Astrocyte (in vitro differentiated cells and primary cell): ENCODE data around the gene CALHM4. TPM values are rescaled to one million over a fixed set of nuclear protein-coding genes. Genes with fewer than 3 reads are reported as not detected.

ENCODE experiments used
- DNase-seq: peaks from one replicate; pipeline ENCODE4 v3.0.0-alpha.2; 2010; ENCODE audit warnings: low read depth
- FAIRE-seq: peaks from 2 replicates; lab custom pipeline; 2011; peaks lifted over from hg19 to GRCh38; lab: Jason Lieb, UNC
- H2AFZ ChIP-seq: 2 replicates; pipeline ENCODE4 v1.6.0; 2012; ENCODE audit warnings: low read depth, low read length, inconsistent platforms
- H3K27ac ChIP-seq: 2 replicates; pipeline ENCODE4 v1.5.1; 2011; ENCODE audit warnings: low read depth, low read length, inconsistent platforms
- H3K27me3 ChIP-seq: 2 replicates; pipeline ENCODE4 v1.6.0; 2011; ENCODE audit warnings: low read length, inconsistent platforms; ENCODE audit not compliant: insufficient read depth
- H3K36me3 ChIP-seq: 2 replicates; pipeline ENCODE4 v1.5.1; 2011; ENCODE audit warnings: low read length, inconsistent platforms; ENCODE audit not compliant: insufficient read depth
- H3K4me1 ChIP-seq: 2 replicates; pipeline ENCODE4 v1.5.1; 2011; ENCODE audit warnings: low read length, inconsistent platforms; ENCODE audit not compliant: insufficient read depth
- H3K4me2 ChIP-seq: 2 replicates; pipeline ENCODE4 v1.6.0; 2012; ENCODE audit warnings: low read length, inconsistent platforms
- H3K4me3 ChIP-seq: 2 replicates; pipeline ENCODE4 v1.5.1; 2011; ENCODE audit warnings: low read depth, mild to moderate bottlenecking, low read length, inconsistent platforms; ENCODE audit not compliant: insufficient read depth
- H3K79me2 ChIP-seq: 2 replicates; pipeline ENCODE4 v1.6.0; 2012; ENCODE audit warnings: mild to moderate bottlenecking, low read length, inconsistent platforms; ENCODE audit not compliant: insufficient read depth
- H3K9ac ChIP-seq: 2 replicates; pipeline ENCODE4 v1.6.0; 2012; ENCODE audit warnings: mild to moderate bottlenecking, low read length, inconsistent platforms
- H3K9me3 ChIP-seq: 2 replicates; pipeline ENCODE4 v1.5.1; 2012; ENCODE audit warnings: low read depth, mild to moderate bottlenecking, low read length, inconsistent platforms; ENCODE audit not compliant: insufficient read depth
- H4K20me1 ChIP-seq: 2 replicates; pipeline ENCODE4 v1.6.0; 2012; ENCODE audit warnings: low read length, inconsistent platforms; ENCODE audit not compliant: insufficient read depth
- H3K27ac Mint-ChIP-seq: one replicate; pipeline ENCODE4 v1.8.0; 2021; ENCODE audit warnings: mild to moderate bottlenecking, mixed read lengths; ENCODE audit not compliant: unreplicated experiment
- H3K27me3 Mint-ChIP-seq: one replicate; pipeline ENCODE4 v1.8.0; 2021; ENCODE audit warnings: low read depth, mixed read lengths; ENCODE audit not compliant: unreplicated experiment
- H3K36me3 Mint-ChIP-seq: one replicate; pipeline ENCODE4 v1.8.0; 2021; ENCODE audit warnings: low read depth, mixed read lengths; ENCODE audit not compliant: unreplicated experiment
- H3K4me1 Mint-ChIP-seq: one replicate; pipeline ENCODE4 v1.8.0; 2021; ENCODE audit warnings: low read depth, mixed read lengths; ENCODE audit not compliant: unreplicated experiment
- H3K4me3 Mint-ChIP-seq: one replicate; pipeline ENCODE4 v1.8.0; 2021; ENCODE audit warnings: mild to moderate bottlenecking, moderate library complexity, mixed read lengths; ENCODE audit not compliant: unreplicated experiment
- H3K9me3 Mint-ChIP-seq: one replicate; pipeline ENCODE4 v1.8.0; 2021; ENCODE audit warnings: mild to moderate bottlenecking, mixed read lengths; ENCODE audit not compliant: unreplicated experiment
- EZH2 ChIP-seq: IDR thresholded peaks from 2 replicates; pipeline ENCODE4 v1.6.1; 2012; ENCODE audit warnings: mild to moderate bottlenecking, low read length, inconsistent platforms; ENCODE audit not compliant: insufficient read depth
- total RNA-seq: library from RNA; stranded (reverse); gene quantifications from 2 replicates; pipeline ENCODE4 v1.2.1, GENCODE V29; 2021
- TF ChIP-seq, protein P1 (sequence below): IDR thresholded peaks from 2 replicates; pipeline ENCODE4 v1.5.1; 2011; ENCODE audit warnings: low read depth, mild to moderate bottlenecking, inconsistent platforms, low read length, moderate library complexity; ENCODE audit not compliant: insufficient read depth

Gene CALHM4
- total RNA-seq, 1 donor from 2014 or later, result 0.20 TPM

DNA sequence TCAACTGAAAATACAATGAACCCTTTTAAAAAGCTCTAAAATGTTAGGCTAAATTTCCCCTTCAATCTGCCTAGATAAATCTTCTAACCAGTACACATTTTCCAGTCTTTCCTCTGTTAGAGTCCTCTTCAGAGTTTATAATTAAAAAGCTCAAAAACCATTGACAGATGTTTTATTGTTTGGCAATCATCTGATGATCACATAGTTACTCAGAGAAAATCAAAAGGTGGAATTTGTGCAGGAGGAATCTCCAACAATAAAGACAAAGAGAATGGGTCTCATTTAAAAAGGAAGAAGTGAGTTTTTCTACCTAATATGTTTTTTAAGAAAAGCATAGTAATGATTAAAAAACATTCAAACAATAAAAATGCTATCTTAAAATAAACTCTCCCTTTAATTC, 11.1 kb upstream of the CALHM4 start:
- Histone ChIP-seq H3K9ac (no peak overlapping the region), H3K27ac (no peak overlapping the region), H3K79me2 (no peaks in the 10 kb centered on the region), H3K4me3 (no peak overlapping the region), H3K27me3 (no peaks in the 10 kb centered on the region), H3K4me1 (no peaks in the 10 kb centered on the region), H3K4me2 (no peak overlapping the region), H4K20me1 (no peaks in the 10 kb centered on the region), H3K9me3 (no peaks in the 10 kb centered on the region), H2AFZ (no peak overlapping the region), H3K36me3 (no peaks in the 10 kb centered on the region)
- H3K27ac Mint-ChIP-seq, result no peak overlapping the region
- DNase-seq (no peak), FAIRE-seq (no peak)
- no peaks in the 10 kb centered on the region for H3K27me3 Mint-ChIP-seq
- H3K4me3 Mint-ChIP-seq, result no peak overlapping the region
- TF ChIP-seq, protein P1, sequence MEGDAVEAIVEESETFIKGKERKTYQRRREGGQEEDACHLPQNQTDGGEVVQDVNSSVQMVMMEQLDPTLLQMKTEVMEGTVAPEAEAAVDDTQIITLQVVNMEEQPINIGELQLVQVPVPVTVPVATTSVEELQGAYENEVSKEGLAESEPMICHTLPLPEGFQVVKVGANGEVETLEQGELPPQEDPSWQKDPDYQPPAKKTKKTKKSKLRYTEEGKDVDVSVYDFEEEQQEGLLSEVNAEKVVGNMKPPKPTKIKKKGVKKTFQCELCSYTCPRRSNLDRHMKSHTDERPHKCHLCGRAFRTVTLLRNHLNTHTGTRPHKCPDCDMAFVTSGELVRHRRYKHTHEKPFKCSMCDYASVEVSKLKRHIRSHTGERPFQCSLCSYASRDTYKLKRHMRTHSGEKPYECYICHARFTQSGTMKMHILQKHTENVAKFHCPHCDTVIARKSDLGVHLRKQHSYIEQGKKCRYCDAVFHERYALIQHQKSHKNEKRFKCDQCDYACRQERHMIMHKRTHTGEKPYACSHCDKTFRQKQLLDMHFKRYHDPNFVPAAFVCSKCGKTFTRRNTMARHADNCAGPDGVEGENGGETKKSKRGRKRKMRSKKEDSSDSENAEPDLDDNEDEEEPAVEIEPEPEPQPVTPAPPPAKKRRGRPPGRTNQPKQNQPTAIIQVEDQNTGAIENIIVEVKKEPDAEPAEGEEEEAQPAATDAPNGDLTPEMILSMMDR, result no peak
- no peak for TF ChIP-seq EZH2
- H3K4me1 Mint-ChIP-seq, result no peaks in the 10 kb centered on the region
- H3K9me3 Mint-ChIP-seq, result no peaks in the 10 kb centered on the region
- H3K36me3 Mint-ChIP-seq, result no peaks in the 10 kb centered on the region

DNA sequence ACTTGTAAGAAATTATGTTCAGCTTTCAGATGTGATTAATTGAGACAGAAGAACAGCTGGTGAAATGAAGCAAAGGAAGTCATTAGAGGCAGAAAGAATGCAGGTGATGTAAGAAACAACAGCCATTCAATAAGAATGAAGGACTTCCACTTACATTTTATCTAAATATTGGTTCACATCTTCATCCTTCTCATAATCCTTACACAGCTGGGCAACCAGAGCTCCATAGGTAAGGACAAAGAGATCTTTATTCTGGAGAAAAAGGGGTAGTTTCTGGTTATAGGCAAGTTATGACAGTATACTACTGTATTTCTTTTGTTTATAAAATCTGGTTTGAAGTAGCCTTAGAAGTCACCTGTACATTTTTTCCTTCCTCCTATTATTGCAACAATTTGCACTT, 10.4 kb upstream of the CALHM4 start:
- Histone ChIP-seq H3K27me3 (no peaks in the 10 kb centered on the region), H3K4me1 (no peaks in the 10 kb centered on the region), H3K79me2 (no peaks in the 10 kb centered on the region), H2AFZ (no peak overlapping the region), H3K4me2 (no peak overlapping the region), H3K9ac (no peak overlapping the region), H3K27ac (no peak overlapping the region), H3K4me3 (no peak overlapping the region), H4K20me1 (no peaks in the 10 kb centered on the region), H3K9me3 (no peaks in the 10 kb centered on the region), H3K36me3 (no peaks in the 10 kb centered on the region)
- Mint-ChIP-seq H3K36me3 (no peaks in the 10 kb centered on the region), H3K9me3 (no peaks in the 10 kb centered on the region), H3K4me3 (no peak overlapping the region), H3K27ac (no peak overlapping the region), H3K27me3 (no peaks in the 10 kb centered on the region), H3K4me1 (no peaks in the 10 kb centered on the region)
- FAIRE-seq, result no peak
- no peak for TF ChIP-seq EZH2
- TF ChIP-seq, protein P1, result no peak
- no peak for DNase-seq

DNA sequence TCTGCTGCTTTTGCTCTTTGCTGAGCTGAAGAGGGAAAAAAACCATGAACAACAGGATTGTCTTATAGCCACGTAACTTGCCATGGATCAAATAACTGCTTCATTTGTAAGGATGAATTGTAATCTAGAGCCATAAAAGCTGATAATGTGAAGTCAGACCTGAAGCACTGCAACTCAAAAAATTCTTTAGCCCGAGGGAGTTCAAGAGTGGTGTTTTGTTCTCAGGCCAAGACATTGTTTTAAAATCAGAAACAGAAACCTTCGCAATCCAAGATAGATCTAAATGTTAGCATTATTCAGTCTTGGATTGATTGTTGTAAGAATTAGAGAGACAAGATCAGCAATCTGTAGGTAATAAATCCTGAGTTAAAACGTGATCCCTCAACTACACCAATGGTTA, 7.9 kb upstream of the CALHM4 start, which contains the start of gene TRAPPC3L:
Gene TRAPPC3L (minus strand): TSS at position 34 of the 400 bp plus-strand sequence. CDS start 170 bp downstream, outside the sequence.
- Mint-ChIP-seq H3K9me3 (no peaks in the 10 kb centered on the region), H3K27me3 (no peaks in the 10 kb centered on the region), H3K36me3 (no peaks in the 10 kb centered on the region), H3K4me3 (no peak within 1 kb of the TSS), H3K4me1 (no peaks in the 10 kb centered on the region), H3K27ac (no peak within 1 kb of the TSS)
- Histone ChIP-seq H3K27ac (no peak within 1 kb of the TSS), H4K20me1 (no peaks in the 10 kb centered on the region), H3K4me3 (no peak within 1 kb of the TSS), H3K27me3 (no peaks in the 10 kb centered on the region), H3K9me3 (no peaks in the 10 kb centered on the region), H2AFZ (no peak within 1 kb of the TSS), H3K9ac (no peak within 1 kb of the TSS), H3K79me2 (no peaks in the 10 kb centered on the region), H3K36me3 (no peaks in the 10 kb centered on the region), H3K4me1 (no peaks in the 10 kb centered on the region), H3K4me2 (no peak within 1 kb of the TSS)
- no peak for TF ChIP-seq EZH2
- TF ChIP-seq, protein P1, result no peak
- no peak for DNase-seq
- FAIRE-seq, result no peak
